ENCODE results near the gene TSHZ1. TPM values are rescaled to one million over a fixed set of nuclear protein-coding genes. Genes with fewer than 3 reads are reported as not detected.

TSHZ1 gene
- total RNA-seq, 1 donor from 2014 or later: 16.3 TPM

GRCh38 chr18:75213611-75214331, 3.2 kb downstream of the TSHZ1 start:
- Mint-ChIP-seq H3K4me1 (ENCODE audit: unreplicated experiment) (peaks cover 29% of the 10 kb centered on the region), H3K9me3 (ENCODE audit: unreplicated experiment) (no peaks in the 10 kb centered on the region), H3K27ac (ENCODE audit: unreplicated experiment) (no peak overlapping the region), H3K36me3 (ENCODE audit: low read depth, unreplicated experiment) (peaks cover 17% of the 10 kb centered on the region), H3K27me3 (ENCODE audit: unreplicated experiment) (peaks cover 18% of the 10 kb centered on the region), H3K4me3 (ENCODE audit: unreplicated experiment) (no peak overlapping the region)
- DNase-seq (ENCODE audit: low spot score): no peak
- no peak for TF ChIP-seq CTCF (IDR thresholded peaks at IDR 0.05; ENCODE audit: unreplicated experiment)

GRCh38 chr18:75214332-75214690, 3.7 kb downstream of the TSHZ1 start:
- DNase-seq (ENCODE audit: low spot score): no peak
- Mint-ChIP-seq H3K4me3 (ENCODE audit: unreplicated experiment) (no peak overlapping the region), H3K9me3 (ENCODE audit: unreplicated experiment) (no peaks in the 10 kb centered on the region), H3K36me3 (ENCODE audit: low read depth, unreplicated experiment) (peaks cover 17% of the 10 kb centered on the region), H3K4me1 (ENCODE audit: unreplicated experiment) (peaks cover 29% of the 10 kb centered on the region), H3K27me3 (ENCODE audit: unreplicated experiment) (peaks cover 16% of the 10 kb centered on the region), H3K27ac (ENCODE audit: unreplicated experiment) (no peak overlapping the region)
- no peak for TF ChIP-seq CTCF (IDR thresholded peaks at IDR 0.05; ENCODE audit: unreplicated experiment)

- no peak for DNase-seq (ENCODE audit: low spot score)
- H3K36me3 Mint-ChIP-seq (ENCODE audit: low read depth, unreplicated experiment): peaks cover 13% of the 10 kb centered on the region
- H3K4me1 Mint-ChIP-seq (ENCODE audit: unreplicated experiment): peaks cover 25% of the 10 kb centered on the region
- no peak for TF ChIP-seq CTCF (IDR thresholded peaks at IDR 0.05; ENCODE audit: unreplicated experiment)
- no peak overlapping the region for H3K27ac Mint-ChIP-seq (ENCODE audit: unreplicated experiment)
- no peaks in the 10 kb centered on the region for H3K9me3 Mint-ChIP-seq (ENCODE audit: unreplicated experiment)
- H3K4me3 Mint-ChIP-seq (ENCODE audit: unreplicated experiment): no peak overlapping the region
- peaks cover 12% of the 10 kb centered on the region for H3K27me3 Mint-ChIP-seq (ENCODE audit: unreplicated experiment)
Observed at GRCh38 chr18:75214766-75215510, 4.3 kb downstream of the TSHZ1 start.

- Mint-ChIP-seq H3K27ac (ENCODE audit: unreplicated experiment) (no peak overlapping the region), H3K36me3 (ENCODE audit: low read depth, unreplicated experiment) (peaks cover 5% of the 10 kb centered on the region), H3K27me3 (ENCODE audit: unreplicated experiment) (peaks cover 7% of the 10 kb centered on the region), H3K4me3 (ENCODE audit: unreplicated experiment) (no peak overlapping the region), H3K4me1 (ENCODE audit: unreplicated experiment) (peaks cover 18% of the 10 kb centered on the region), H3K9me3 (ENCODE audit: unreplicated experiment) (no peaks in the 10 kb centered on the region)
- TF ChIP-seq CTCF (IDR thresholded peaks at IDR 0.05; ENCODE audit: unreplicated experiment): no peak
- no peak for DNase-seq (ENCODE audit: low spot score)
Observed at GRCh38 chr18:75215663-75216062, 5.1 kb downstream of the TSHZ1 start.
